Gastroesophageal sphincter (tissue), 3 donors: ENCODE measurements around the gene ANO9.

Experiments
- EP300 ChIP-seq: sonication (generic); formaldehyde crosslinking; IDR thresholded peaks from one replicate; pipeline ENCODE4 v1.6.1; 2017; ENCODE audit warnings: antibody characterized with exemption, mild to moderate bottlenecking
- POLR2A ChIP-seq, 2 donors: fragments of 450-650 bp; IDR thresholded peaks; one replicate each; pipeline ENCODE4 v1.6.1; 2017; ENCODE audit warnings: antibody characterized with exemption in 2 of 2, mild to moderate bottlenecking in 2 of 2, moderate library complexity in 1 of 2
- TF ChIP-seq, protein P1 (sequence below), 4 experiments: fragments of 200-600 bp in 2 of 4; fragments of 450-650 bp in 2 of 4; sonication (generic) in 1 of 4; IDR thresholded peaks; one replicate each; pipeline ENCODE4 v1.5.1; 2017 to 2019; ENCODE audit warnings: antibody characterized with exemption in 4 of 4, mild to moderate bottlenecking in 2 of 4, moderate library complexity in 2 of 4

DNA sequence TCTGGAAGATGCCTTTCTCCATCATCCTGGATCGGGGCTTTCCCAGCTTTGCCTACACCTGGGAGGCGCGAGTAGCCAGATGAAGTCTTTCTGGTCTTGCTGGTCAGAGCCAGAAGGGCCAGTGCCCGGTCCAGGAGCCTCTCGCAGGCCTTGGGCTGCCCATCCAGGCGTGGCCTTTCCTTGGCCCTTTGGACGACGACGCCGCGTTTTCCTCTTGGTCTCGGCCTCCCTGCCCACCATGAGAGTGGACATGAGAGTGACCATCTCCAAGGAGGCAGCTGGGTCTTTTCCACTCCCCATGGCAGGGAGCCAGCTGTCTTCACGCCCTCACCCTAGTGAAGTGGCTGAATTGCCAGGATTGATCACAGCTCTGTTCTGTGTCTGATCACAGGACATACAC lies 11.8 kb upstream of the ANO9 start:
- TF ChIP-seq EP300: no peak
- TF ChIP-seq, protein P1, sequence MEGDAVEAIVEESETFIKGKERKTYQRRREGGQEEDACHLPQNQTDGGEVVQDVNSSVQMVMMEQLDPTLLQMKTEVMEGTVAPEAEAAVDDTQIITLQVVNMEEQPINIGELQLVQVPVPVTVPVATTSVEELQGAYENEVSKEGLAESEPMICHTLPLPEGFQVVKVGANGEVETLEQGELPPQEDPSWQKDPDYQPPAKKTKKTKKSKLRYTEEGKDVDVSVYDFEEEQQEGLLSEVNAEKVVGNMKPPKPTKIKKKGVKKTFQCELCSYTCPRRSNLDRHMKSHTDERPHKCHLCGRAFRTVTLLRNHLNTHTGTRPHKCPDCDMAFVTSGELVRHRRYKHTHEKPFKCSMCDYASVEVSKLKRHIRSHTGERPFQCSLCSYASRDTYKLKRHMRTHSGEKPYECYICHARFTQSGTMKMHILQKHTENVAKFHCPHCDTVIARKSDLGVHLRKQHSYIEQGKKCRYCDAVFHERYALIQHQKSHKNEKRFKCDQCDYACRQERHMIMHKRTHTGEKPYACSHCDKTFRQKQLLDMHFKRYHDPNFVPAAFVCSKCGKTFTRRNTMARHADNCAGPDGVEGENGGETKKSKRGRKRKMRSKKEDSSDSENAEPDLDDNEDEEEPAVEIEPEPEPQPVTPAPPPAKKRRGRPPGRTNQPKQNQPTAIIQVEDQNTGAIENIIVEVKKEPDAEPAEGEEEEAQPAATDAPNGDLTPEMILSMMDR (IDR thresholded peaks at IDR 0.05): no peak
- no peak for TF ChIP-seq POLR2A (IDR thresholded peaks at IDR 0.05)
